NCI-H526 (cell line): ENCODE data around the gene ENOX2.
A peak's percentile ranks its signal among the peaks of the same experiment; 100 is the strongest.
"Not testable (repeated sequence)": the region's sequence is repeated elsewhere in the genome, so short reads cannot be mapped to it uniquely, and the experiment has no call there.

ENCODE experiments used
- DNase-seq, 2 experiments: peaks; one replicate each; lab custom pipeline; 2025; lab: John Stamatoyannopoulos, UW

Gene ENOX2

GRCh38 chrX:130825525-130825924, 77.5 kb downstream of the ENOX2 start:
- no peak for DNase-seq

- not testable (repeated sequence) for DNase-seq
Measured at GRCh38 chrX:130819367-130819766, 83.6 kb downstream of the ENOX2 start.

- DNase-seq: not testable (repeated sequence)
Measured at GRCh38 chrX:130813932-130814331, 89.1 kb downstream of the ENOX2 start.

GRCh38 chrX:130810561-130810960, 92.4 kb downstream of the ENOX2 start:
- DNase-seq: no peak

GRCh38 chrX:130805903-130806302, 97.1 kb downstream of the ENOX2 start:
- no peak for DNase-seq

- DNase-seq: no peak
Measured at GRCh38 chrX:130803537-130803936, 99.5 kb downstream of the ENOX2 start.

GRCh38 chrX:130801901-130802300, 101.1 kb downstream of the ENOX2 start:
- DNase-seq: no peak

- DNase-seq: no peak
Measured at GRCh38 chrX:130799393-130799792, 103.6 kb downstream of the ENOX2 start.

GRCh38 chrX:130793975-130794374, 109.0 kb downstream of the ENOX2 start:
- no peak for DNase-seq

- DNase-seq: not testable (repeated sequence)
Measured at GRCh38 chrX:130791870-130792269, 111.1 kb downstream of the ENOX2 start.

GRCh38 chrX:130789793-130790192, 113.2 kb downstream of the ENOX2 start:
- DNase-seq: no peak

- no peak for DNase-seq
Measured at GRCh38 chrX:130788786-130789581, 114.0 kb downstream of the ENOX2 start.

- DNase-seq: no peak
Measured at GRCh38 chrX:130786030-130786429, 117.0 kb downstream of the ENOX2 start.

- no peak for DNase-seq
Measured at GRCh38 chrX:130778773-130779172, 124.2 kb downstream of the ENOX2 start.

GRCh38 chrX:130775849-130776248, 127.2 kb downstream of the ENOX2 start:
- no peak for DNase-seq

- peak in 1 of 2 experiments; percentile 0 for DNase-seq
Measured at GRCh38 chrX:130772776-130773143, 130.2 kb downstream of the ENOX2 start.

GRCh38 chrX:130772105-130772775, 130.8 kb downstream of the ENOX2 start:
- DNase-seq: no peak

- no peak for DNase-seq
Measured at GRCh38 chrX:130771648-130772047, 131.4 kb downstream of the ENOX2 start.

- DNase-seq: no peak
Measured at GRCh38 chrX:130771230-130771629, 131.8 kb downstream of the ENOX2 start.

- DNase-seq: no peak
Measured at GRCh38 chrX:130770615-130771014, 132.4 kb downstream of the ENOX2 start.

GRCh38 chrX:130769835-130770234, 133.2 kb downstream of the ENOX2 start:
- DNase-seq: no peak

- no peak for DNase-seq
Measured at GRCh38 chrX:130758072-130758471, 144.9 kb downstream of the ENOX2 start.

- DNase-seq: no peak
Measured at GRCh38 chrX:130756233-130756632, 146.8 kb downstream of the ENOX2 start.

- no peak for DNase-seq
Measured at GRCh38 chrX:130754353-130754752, 148.7 kb downstream of the ENOX2 start.
